Measurements from ENCODE around the gene CLEC4D.

CLEC4D gene

DNA sequence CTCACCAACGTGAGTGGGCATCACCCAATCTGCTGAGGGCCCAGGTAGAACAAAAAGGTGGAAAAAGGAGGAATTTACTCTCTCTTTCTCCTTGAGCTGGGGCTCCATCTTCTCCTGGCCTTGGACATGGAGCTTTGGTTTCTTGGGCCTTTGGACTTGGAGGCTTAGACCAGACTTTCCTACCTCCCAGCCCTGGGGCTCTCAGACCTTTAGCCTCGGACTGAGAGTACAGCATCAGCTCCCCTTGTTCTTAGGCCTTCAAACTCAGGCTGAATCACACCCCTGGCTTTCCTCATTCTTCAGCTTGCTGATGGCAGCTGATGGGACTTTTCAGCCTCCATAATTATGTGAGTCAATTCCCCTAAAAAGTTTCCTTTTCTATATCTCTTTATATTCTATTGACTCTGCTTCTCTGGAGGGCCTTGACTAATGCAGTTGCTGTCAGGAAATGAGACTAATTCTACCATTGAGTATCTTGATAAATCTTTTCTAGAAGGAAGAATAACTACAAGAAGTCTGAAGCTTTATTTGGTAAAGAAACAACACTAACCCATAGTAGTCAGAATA, 43.3 kb downstream of the CLEC4D start:
- H3K4me2 ChIP-seq (ENCODE audit: low read length), result no peak overlapping the region
- H3K9me3 ChIP-seq (ENCODE audit: control insufficient read depth, insufficient read depth, low read length), result no peaks in the 10 kb centered on the region
- H3K9me2 ChIP-seq (replicated peaks; ENCODE audit: control insufficient read depth, low read length), result no peaks in the 10 kb centered on the region
- no peaks in the 10 kb centered on the region for H3K27me3 ChIP-seq (ENCODE audit: control insufficient read depth, low read length)
- H3F3A ChIP-seq (ENCODE audit: control insufficient read depth, insufficient read depth), result no peaks in the 10 kb centered on the region
- H3K4me3 ChIP-seq (ENCODE audit: low read length), result no peak overlapping the region
- no peaks in the 10 kb centered on the region for H3K36me3 ChIP-seq (ENCODE audit: control insufficient read depth, low read length)
- H3K4me1 ChIP-seq (ENCODE audit: control insufficient read depth, low read length), result no peaks in the 10 kb centered on the region
- no peaks in the 10 kb centered on the region for H3K79me2 ChIP-seq (ENCODE audit: control insufficient read depth, low read length)
- TF ChIP-seq, protein P1, sequence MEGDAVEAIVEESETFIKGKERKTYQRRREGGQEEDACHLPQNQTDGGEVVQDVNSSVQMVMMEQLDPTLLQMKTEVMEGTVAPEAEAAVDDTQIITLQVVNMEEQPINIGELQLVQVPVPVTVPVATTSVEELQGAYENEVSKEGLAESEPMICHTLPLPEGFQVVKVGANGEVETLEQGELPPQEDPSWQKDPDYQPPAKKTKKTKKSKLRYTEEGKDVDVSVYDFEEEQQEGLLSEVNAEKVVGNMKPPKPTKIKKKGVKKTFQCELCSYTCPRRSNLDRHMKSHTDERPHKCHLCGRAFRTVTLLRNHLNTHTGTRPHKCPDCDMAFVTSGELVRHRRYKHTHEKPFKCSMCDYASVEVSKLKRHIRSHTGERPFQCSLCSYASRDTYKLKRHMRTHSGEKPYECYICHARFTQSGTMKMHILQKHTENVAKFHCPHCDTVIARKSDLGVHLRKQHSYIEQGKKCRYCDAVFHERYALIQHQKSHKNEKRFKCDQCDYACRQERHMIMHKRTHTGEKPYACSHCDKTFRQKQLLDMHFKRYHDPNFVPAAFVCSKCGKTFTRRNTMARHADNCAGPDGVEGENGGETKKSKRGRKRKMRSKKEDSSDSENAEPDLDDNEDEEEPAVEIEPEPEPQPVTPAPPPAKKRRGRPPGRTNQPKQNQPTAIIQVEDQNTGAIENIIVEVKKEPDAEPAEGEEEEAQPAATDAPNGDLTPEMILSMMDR (IDR thresholded peaks at IDR 0.05; ENCODE audit: low read depth, low read length, poor library complexity, severe bottlenecking), result no peak
- TF ChIP-seq EZH2phosphoT487 (IDR thresholded peaks at IDR 0.05; ENCODE audit: borderline replicate concordance, low read length), result no peak
- no peaks in the 10 kb centered on the region for H4K20me1 ChIP-seq (ENCODE audit: control insufficient read depth, insufficient read depth, low read depth, low read length)
- H3K27ac ChIP-seq (ENCODE audit: low read depth, low read length), result no peak overlapping the region

DNA sequence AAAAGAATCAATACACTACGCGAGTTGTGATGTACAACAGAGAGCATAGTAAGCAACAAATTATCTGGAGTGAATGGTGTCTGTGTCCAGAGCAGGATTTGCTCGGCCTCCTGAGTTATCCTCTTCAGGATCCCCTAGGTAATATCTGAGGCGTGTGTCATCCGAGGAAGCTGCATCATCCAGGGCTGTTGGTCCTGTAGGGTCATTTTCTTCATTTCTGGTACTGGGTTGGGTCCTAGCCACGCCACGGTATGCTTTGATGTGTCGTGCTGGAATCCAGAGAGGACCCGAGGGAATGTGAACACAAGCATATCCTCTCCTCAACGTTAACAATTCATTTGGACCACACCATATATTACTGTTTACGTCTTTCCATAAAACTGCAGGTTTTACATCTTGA, 46.4 kb downstream of the CLEC4D start:
- no peaks in the 10 kb centered on the region for H3K4me1 ChIP-seq (ENCODE audit: control insufficient read depth, low read length)
- H4K20me1 ChIP-seq (ENCODE audit: control insufficient read depth, insufficient read depth, low read depth, low read length), result no peaks in the 10 kb centered on the region
- peaks cover 6% of the 10 kb centered on the region; the same call in 1 of the 2 replicates for H3K9me3 ChIP-seq (ENCODE audit: control insufficient read depth, insufficient read depth, low read length)
- no peaks in the 10 kb centered on the region for H3F3A ChIP-seq (ENCODE audit: control insufficient read depth, insufficient read depth)
- no peak overlapping the region for H3K4me3 ChIP-seq (ENCODE audit: low read length)
- no peaks in the 10 kb centered on the region for H3K9me2 ChIP-seq (replicated peaks; ENCODE audit: control insufficient read depth, low read length)
- no peak overlapping the region for H3K27ac ChIP-seq (ENCODE audit: low read depth, low read length)
- no peak for TF ChIP-seq EZH2phosphoT487 (IDR thresholded peaks at IDR 0.05; ENCODE audit: borderline replicate concordance, low read length)
- TF ChIP-seq, protein P1 (IDR thresholded peaks at IDR 0.05; ENCODE audit: low read depth, low read length, poor library complexity, severe bottlenecking), result no peak
- H3K79me2 ChIP-seq (ENCODE audit: control insufficient read depth, low read length), result no peaks in the 10 kb centered on the region
- H3K27me3 ChIP-seq (ENCODE audit: control insufficient read depth, low read length), result no peaks in the 10 kb centered on the region
- H3K36me3 ChIP-seq (ENCODE audit: control insufficient read depth, low read length), result no peaks in the 10 kb centered on the region
- H3K4me2 ChIP-seq (ENCODE audit: low read length), result no peak overlapping the region

DNA sequence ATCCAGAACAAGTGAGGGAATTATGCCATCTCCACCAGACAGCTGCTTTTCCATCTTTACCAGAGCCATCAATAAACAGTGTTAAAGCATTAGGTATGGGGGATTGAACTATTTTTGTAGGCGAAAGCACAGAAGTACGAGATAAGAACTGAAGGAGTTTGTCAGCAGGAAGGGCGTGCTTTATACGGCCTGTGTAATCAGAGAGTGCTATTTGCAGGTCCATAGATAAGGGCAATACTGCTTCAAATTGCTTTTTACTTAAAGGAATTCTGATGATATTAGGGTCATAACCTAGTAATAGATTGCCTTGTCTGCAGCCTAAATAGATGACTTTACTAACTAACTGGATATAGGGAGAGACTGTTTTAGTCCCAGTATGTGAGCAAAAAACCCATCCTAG, 47.7 kb downstream of the CLEC4D start:
- H3K9me3 ChIP-seq (ENCODE audit: control insufficient read depth, insufficient read depth, low read length), result peaks cover 6% of the 10 kb centered on the region; the same call in 1 of the 2 replicates
- H3K79me2 ChIP-seq (ENCODE audit: control insufficient read depth, low read length), result no peaks in the 10 kb centered on the region
- no peak overlapping the region for H3K4me3 ChIP-seq (ENCODE audit: low read length)
- TF ChIP-seq, protein P1 (IDR thresholded peaks at IDR 0.05; ENCODE audit: low read depth, low read length, poor library complexity, severe bottlenecking), result no peak
- no peak for TF ChIP-seq EZH2phosphoT487 (IDR thresholded peaks at IDR 0.05; ENCODE audit: borderline replicate concordance, low read length)
- no peaks in the 10 kb centered on the region for H4K20me1 ChIP-seq (ENCODE audit: control insufficient read depth, insufficient read depth, low read depth, low read length)
- H3K27ac ChIP-seq (ENCODE audit: low read depth, low read length), result no peak overlapping the region
- no peaks in the 10 kb centered on the region for H3F3A ChIP-seq (ENCODE audit: control insufficient read depth, insufficient read depth)
- H3K27me3 ChIP-seq (ENCODE audit: control insufficient read depth, low read length), result no peaks in the 10 kb centered on the region
- no peaks in the 10 kb centered on the region for H3K4me1 ChIP-seq (ENCODE audit: control insufficient read depth, low read length)
- H3K9me2 ChIP-seq (replicated peaks; ENCODE audit: control insufficient read depth, low read length), result no peaks in the 10 kb centered on the region
- H3K36me3 ChIP-seq (ENCODE audit: control insufficient read depth, low read length), result no peaks in the 10 kb centered on the region
- no peak overlapping the region for H3K4me2 ChIP-seq (ENCODE audit: low read length)
